IPS DF 4.7 (cell line): Measurements from ENCODE around the gene THAP8.
A peak's percentile ranks its signal among the peaks of the same experiment; 100 is the strongest.

ENCODE experiments used
- DNase-seq: peaks from one replicate; pipeline ENCODE4 v3.0.0-alpha.2; 2013; ENCODE audit warnings: low spot score; ENCODE audit errors: extremely low read depth

The THAP8 gene

DNA sequence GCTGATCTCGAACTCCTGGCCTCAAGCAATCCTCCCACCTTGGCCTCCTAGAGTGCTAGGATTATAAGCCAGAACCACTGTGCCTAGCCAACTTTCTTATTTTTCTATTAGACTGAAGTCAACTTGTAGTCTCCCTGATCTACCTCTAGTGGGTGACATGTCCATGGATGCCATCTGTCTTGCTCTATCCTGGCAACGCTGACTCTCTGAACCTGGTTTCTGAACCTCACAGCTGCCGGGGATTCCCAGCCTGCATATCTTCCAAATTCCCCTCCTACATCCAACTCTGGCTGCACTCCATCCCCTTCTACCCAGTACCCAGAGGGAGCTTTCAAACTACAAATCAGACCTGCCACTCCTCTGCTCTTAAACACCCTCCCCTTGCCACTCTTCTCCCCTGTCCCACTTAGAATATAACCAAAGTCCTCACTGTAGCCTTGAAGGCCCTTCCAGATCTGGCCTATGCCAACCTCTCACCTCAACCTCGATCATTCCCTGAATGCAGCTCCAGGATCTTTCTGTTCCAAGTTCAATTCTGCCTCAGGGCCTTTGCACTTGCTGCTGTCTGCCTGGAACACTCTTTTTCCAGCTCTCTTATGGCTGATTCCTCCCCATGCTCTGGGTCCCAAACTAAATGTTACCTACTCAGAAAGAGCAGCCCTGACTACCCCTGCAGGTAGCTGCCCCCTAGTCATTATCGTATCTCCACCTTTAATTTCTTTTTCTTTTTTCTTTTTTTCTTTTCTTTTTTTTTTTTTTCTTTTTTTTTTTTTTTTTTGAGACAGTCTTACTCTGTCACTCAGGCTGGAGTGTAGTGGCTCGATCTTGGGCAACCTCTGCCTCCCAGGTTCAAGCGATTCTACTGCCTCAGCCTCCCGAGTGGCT lies 23.6 kb downstream of the THAP8 start:
- DNase-seq = no peak

- no peak for DNase-seq
Observed at GRCh38 chr19:36028313-36029041, 25.6 kb downstream of the THAP8 start.

GRCh38 chr19:36027696-36028095 lies 26.4 kb downstream of the THAP8 start:
- DNase-seq = no peak

GRCh38 chr19:36026091-36026876 lies 27.8 kb downstream of the THAP8 start:
- no peak for DNase-seq

DNA sequence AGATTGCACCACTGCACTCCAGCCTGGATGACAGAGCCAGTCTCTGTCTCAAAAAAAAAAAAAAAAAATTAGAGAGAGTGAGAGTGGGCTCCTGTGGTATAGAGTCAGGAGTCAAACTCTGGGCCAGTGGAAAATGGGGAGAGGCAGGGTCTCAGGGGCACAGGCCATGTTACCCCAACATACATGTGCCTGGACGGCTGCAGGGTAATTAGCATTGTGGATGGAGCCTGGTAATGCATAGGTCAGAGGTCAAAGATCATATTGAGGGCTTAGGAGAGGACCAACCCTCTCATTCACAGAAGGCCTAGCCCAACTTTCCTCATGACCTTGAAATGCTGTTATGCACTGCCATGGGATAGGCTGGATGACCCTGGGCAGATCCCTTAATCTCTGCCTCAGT lies 28.5 kb downstream of the THAP8 start:
- DNase-seq = no peak

DNA sequence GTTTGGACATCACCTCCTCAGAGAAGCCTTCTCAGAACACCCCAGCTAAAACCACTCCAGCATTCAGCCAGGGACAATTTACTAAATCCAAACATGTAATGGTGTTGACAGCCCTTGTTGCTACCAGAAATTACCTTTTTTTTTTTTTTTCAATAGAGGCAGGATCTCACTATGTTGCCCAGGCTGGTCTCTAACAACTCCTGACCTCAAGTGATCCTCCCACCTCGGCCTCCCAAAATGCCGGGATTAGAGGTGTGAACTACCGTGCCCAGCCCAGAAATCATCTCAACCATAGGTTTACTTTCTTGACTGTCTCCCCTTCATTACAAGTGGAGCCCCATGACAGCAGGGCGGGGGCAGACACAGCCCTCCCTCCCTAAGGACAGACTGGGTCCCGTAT lies 30.7 kb downstream of the THAP8 start:
- no peak for DNase-seq

DNA sequence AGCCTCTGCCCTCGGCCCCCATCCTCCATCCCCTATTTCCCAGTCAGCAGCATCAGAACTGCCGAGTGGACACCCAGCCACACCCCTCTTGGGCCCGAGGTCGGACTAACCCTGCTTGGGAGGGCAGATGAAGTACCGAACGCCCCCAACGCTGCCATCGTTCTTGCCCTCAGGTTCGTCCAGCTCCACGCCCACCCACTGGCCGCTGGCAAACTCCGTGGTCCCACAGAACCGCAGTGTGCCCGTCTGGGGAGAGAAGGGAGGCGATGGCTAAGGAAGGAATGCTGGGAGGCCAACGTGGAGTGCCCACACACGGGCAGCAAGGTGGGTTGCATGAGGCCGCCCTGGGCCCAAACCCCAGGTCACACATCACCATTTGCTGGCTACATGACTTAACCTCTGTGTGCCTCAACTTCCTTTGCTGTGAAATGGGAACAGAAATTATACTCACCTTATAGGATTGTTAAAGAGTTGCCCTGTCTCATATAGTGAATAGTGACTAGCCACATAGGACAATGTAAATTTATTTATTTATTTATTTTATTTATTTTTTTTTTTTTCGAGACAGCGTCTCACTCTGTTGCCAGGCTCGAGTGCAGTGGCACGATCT lies 34.9 kb downstream of the THAP8 start:
- DNase-seq = no peak

- DNase-seq = peak; percentile 86
Observed at GRCh38 chr19:36014012-36014924, 39.8 kb downstream of the THAP8 start, which contains the start of gene ALKBH6. TSS of gene ALKBH6 (minus strand) at chr19:36014213. CDS start at chr19:36013397, 816 bp downstream.

DNA sequence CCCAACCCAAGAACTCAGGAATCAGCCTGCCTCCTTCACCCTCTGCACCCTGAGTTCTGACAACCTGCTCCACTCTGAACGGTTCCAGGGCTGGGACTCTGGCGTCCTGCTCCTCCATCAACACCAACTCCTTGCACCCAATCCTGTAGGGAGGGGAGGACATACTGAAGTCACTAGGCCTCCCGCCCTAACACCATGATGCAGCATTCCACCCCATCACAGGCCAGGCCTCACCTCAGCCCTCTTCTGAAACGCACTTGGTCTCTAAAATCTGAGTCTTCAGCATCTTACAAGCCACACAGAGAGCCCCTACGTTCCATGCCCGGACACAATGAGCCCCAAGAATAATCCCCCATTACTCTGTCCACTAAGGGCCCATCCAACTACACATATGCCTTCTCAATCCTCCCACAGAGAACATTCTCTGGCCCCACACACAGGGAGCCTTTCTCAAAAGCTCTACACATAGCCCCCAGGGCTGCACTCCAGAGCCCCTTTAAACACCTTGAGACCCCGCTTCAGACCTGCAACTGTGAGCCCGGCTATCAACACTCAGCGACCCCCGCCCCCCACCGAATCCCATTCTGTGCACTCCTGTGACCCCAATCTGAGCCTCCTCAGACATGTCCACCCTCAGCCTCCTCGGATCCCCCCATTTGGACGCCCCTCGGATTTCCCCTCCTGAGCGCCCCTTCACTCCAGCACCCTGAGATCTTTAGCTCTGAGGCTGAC lies 40.6 kb downstream of the THAP8 start:
- DNase-seq = no peak

GRCh38 chr19:36010402-36010801 lies 43.7 kb downstream of the THAP8 start:
- no peak for DNase-seq

GRCh38 chr19:36009633-36010379 lies 44.3 kb downstream of the THAP8 start:
- DNase-seq = no peak

DNA sequence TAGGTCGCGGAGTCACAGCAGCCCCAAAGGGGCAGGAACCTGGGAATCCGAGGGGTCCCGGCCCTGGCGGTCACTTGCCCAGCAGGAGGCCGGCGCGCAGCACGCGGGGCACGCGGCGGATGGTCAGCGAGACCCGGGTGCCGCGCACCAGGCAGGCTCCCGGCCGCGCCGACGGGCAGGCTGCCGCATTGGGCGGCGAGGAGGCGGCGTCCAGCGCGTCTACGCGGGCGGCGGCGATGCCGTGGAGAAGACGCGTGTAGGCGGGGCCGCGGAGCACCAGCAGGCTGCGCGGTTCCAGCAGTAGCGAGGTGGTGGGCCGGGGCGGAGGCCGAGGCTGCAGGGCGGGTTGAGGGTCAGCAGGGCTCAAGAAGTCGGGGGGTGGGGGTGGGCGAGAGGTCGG lies 44.9 kb downstream of the THAP8 start:
- no peak for DNase-seq

- DNase-seq = no peak
Observed at GRCh38 chr19:36008336-36008978, 45.6 kb downstream of the THAP8 start, which contains the start of gene SYNE4. TSS of gene SYNE4 (minus strand) at chr19:36008813. CDS start at chr19:36008681, 132 bp downstream.

- DNase-seq = no peak
Observed at GRCh38 chr19:36006955-36007354, 47.1 kb downstream of the THAP8 start.

DNA sequence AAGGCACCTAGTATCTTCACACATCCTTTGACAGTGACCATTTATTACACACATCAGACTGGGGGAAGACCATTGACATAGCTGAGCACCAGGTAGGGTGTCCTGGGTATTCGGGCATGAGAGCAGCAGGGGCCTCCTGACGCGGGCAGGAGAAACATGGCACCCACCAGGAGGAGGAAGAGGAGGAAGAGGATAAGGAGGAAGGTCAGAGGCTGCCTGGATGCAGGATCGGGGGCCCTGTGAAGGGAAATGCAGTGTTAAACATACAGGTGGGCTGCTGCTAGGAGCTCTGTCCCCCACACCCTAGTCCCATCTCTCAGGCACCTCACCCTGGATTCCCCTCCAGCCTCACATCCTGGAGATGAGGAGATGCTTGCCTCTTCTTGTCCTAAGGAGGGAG lies 50.8 kb downstream of the THAP8 start:
- no peak for DNase-seq

GRCh38 chr19:36001605-36002004 lies 52.5 kb downstream of the THAP8 start:
- no peak for DNase-seq

GRCh38 chr19:35996777-35997176 lies 57.3 kb downstream of the THAP8 start:
- no peak for DNase-seq
